Uterus (tissue), 4 donors: Measurements from ENCODE around the gene LYST. TPM values are rescaled to one million over a fixed set of nuclear protein-coding genes. Genes with fewer than 3 reads are reported as not detected.

Experiments
- DNase-seq, 2 donors: peaks; one replicate each; pipeline ENCODE4 v3.0.0-alpha.2; 2019 to 2020
- H3K27ac ChIP-seq, 2 donors: fragments of 200-600 bp; sonication (generic); 1 replicate in 1 of 2; 2 replicates in 1 of 2; pipeline ENCODE4 v1.5.1; 2016 to 2018
- H3K27me3 ChIP-seq, 2 donors: fragments of 200-600 bp; sonication (generic); one replicate each; pipeline ENCODE4 v1.5.1; 2018 to 2019; ENCODE audit warnings: control low read depth in 1 of 2
- H3K36me3 ChIP-seq, 2 donors: fragments of 200-600 bp; sonication (generic); one replicate each; pipeline ENCODE4 v1.5.1; 2019; ENCODE audit warnings: control low read depth in 1 of 2
- H3K4me1 ChIP-seq, 2 donors: fragments of 200-600 bp; sonication (generic); one replicate each; pipeline ENCODE4 v1.5.1; 2018 to 2019; ENCODE audit warnings: control low read depth in 1 of 2
- H3K4me3 ChIP-seq, 2 donors: fragments of 200-600 bp; sonication (generic); 1 replicate in 1 of 2; 2 replicates in 1 of 2; pipeline ENCODE4 v1.5.1; 2018 to 2019; ENCODE audit warnings: mild to moderate bottlenecking in 1 of 2
- H3K9me3 ChIP-seq, 2 donors: fragments of 200-600 bp; sonication (generic); one replicate each; pipeline ENCODE4 v1.5.1; 2019; ENCODE audit warnings: control low read depth in 1 of 2
- POLR2A ChIP-seq, 2 donors: fragments of 450-650 bp; IDR thresholded peaks; one replicate each; pipeline ENCODE4 v1.6.1; 2016; ENCODE audit warnings: antibody characterized with exemption in 2 of 2, mild to moderate bottlenecking in 1 of 2, moderate library complexity in 1 of 2
- intact Hi-C: fragments of 100-400 bp; cut with DNase I; formaldehyde crosslinking; loops from one replicate; pipeline ENCODE4 v1.15.1; 2023; ENCODE audit warnings: low total_unique reads
- total RNA-seq, 4 donors: library from RNA; depleted of rRNA in 3 of 4; stranded (reverse); fragments of >200 nt in 3 of 4; gene quantifications; one replicate each; pipeline versions ENCODE4 v1.1.0 to v1.2.4, GENCODE V29; 2014 to 2023
- TF ChIP-seq, protein P1 (sequence below), 4 experiments: fragments of 200-600 bp in 2 of 4; fragments of 450-650 bp in 2 of 4; sonication (generic) in 2 of 4; IDR thresholded peaks; one replicate each; pipeline ENCODE4 v1.5.1; 2016 to 2019; ENCODE audit warnings: antibody characterized with exemption in 4 of 4, mild to moderate bottlenecking in 2 of 4, moderate library complexity in 1 of 4
- donor health status: DM: yes; HTN: yes; CAD: no.

Gene LYST
- total RNA-seq, 4 donors from 2014 or later = 25.6 to 68.2 (median 32.9) TPM

DNA sequence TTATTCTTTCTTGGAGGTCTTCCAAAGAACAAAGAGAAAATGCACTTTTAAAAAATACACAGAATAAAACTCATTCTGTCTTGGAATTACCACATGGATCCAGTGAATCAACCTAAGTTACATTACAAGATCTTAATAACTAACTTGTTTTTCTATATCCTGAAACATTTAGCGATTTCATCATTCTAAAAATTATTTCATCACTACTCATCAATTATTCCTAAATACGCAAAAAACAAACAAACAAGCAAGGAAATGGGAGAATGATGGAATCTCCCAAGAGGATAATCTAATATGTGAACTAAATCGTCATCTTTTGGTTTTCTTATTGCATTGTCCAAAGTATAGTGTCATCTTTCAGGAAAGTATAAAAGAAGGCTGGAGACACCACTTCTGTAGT is 178.6 kb downstream of the LYST start:
- no peak overlapping the region for H3K4me3 ChIP-seq
- DNase-seq = no peak
- H3K36me3 ChIP-seq = no peaks in the 10 kb centered on the region
- TF ChIP-seq POLR2A (IDR thresholded peaks at IDR 0.05) = no peak
- TF ChIP-seq, protein P1, sequence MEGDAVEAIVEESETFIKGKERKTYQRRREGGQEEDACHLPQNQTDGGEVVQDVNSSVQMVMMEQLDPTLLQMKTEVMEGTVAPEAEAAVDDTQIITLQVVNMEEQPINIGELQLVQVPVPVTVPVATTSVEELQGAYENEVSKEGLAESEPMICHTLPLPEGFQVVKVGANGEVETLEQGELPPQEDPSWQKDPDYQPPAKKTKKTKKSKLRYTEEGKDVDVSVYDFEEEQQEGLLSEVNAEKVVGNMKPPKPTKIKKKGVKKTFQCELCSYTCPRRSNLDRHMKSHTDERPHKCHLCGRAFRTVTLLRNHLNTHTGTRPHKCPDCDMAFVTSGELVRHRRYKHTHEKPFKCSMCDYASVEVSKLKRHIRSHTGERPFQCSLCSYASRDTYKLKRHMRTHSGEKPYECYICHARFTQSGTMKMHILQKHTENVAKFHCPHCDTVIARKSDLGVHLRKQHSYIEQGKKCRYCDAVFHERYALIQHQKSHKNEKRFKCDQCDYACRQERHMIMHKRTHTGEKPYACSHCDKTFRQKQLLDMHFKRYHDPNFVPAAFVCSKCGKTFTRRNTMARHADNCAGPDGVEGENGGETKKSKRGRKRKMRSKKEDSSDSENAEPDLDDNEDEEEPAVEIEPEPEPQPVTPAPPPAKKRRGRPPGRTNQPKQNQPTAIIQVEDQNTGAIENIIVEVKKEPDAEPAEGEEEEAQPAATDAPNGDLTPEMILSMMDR (IDR thresholded peaks at IDR 0.05) = no peak
- intact Hi-C loops = no loop called here
- H3K27ac ChIP-seq = no peak overlapping the region
- no peaks in the 10 kb centered on the region for H3K9me3 ChIP-seq
- H3K4me1 ChIP-seq = no peaks in the 10 kb centered on the region
- no peaks in the 10 kb centered on the region for H3K27me3 ChIP-seq

DNA sequence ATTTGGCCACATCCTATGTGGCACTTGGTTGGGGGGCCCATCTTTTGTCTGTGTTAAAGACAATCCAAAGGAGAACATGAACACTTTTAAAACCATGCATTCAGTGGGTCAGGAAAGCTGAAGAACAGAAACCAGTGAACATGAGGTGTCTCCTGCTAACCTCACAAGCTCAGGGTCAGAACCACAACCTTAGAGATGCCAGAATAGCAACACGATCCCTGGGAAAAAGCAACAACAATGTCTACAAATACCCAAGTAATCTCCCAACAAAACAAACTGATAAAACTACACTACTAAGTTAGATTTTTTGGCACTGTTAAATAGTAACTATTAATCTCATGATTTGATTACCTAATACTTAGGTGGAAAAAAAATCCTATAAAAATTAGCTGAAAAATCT is 183.1 kb downstream of the LYST start:
- Histone ChIP-seq H3K27me3 (no peaks in the 10 kb centered on the region), H3K4me3 (no peak overlapping the region), H3K4me1 (no peaks in the 10 kb centered on the region), H3K9me3 (no peaks in the 10 kb centered on the region), H3K36me3 (no peaks in the 10 kb centered on the region), H3K27ac (no peak overlapping the region)
- no peak for TF ChIP-seq POLR2A (IDR thresholded peaks at IDR 0.05)
- TF ChIP-seq, protein P1 (IDR thresholded peaks at IDR 0.05) = no peak
- intact Hi-C loops = no loop called here
- no peak for DNase-seq

DNA sequence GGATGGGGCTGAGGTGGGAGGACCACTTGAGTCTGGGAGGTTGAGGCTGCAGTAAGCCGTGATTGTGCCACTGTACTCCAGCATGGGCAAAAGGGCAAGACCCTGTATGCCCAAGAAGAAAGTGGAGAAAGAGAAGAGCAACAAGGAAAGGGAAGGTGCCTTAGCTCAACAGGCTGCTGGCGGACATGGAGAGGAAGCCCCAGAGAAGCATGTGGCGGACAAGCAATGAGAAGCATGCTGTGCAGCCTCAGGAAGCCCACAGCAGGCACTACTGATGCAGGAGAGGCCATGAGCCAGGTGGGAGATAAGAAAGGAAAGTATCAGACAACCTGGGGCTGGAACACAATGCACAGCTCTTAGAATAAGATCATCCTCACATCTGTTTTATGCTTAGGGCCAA is 184.5 kb downstream of the LYST start:
- Histone ChIP-seq H3K4me3 (no peak overlapping the region), H3K9me3 (no peaks in the 10 kb centered on the region), H3K4me1 (no peaks in the 10 kb centered on the region), H3K27me3 (no peaks in the 10 kb centered on the region), H3K36me3 (no peaks in the 10 kb centered on the region), H3K27ac (no peak overlapping the region)
- intact Hi-C loops = no loop called here
- no peak for DNase-seq
- TF ChIP-seq POLR2A (IDR thresholded peaks at IDR 0.05) = no peak
- TF ChIP-seq, protein P1 (IDR thresholded peaks at IDR 0.05) = no peak

DNA sequence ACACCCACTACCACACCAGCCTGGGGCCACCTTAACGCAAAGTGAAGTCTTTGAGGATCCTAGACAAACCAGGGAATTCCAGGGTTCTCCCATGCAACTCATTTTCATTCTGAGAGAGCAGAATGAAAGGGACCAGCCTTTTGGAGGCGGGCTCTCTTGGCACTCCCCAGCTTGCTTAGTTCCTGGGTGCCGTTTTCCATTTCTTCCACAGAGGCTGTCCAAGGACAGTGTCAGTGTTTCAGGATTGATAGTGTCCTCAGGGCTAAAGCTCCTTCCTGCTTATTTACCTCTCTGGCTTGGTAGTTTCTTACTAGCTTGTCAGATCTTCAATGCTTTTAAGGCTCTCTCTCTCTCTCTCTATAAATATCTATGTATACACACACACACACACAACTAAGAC is 187.1 kb downstream of the LYST start:
- TF ChIP-seq POLR2A (IDR thresholded peaks at IDR 0.05) = no peak
- TF ChIP-seq, protein P1 (IDR thresholded peaks at IDR 0.05) = no peak
- Histone ChIP-seq H3K4me1 (no peaks in the 10 kb centered on the region), H3K4me3 (no peak overlapping the region), H3K27ac (no peak overlapping the region), H3K27me3 (no peaks in the 10 kb centered on the region), H3K36me3 (no peaks in the 10 kb centered on the region), H3K9me3 (no peaks in the 10 kb centered on the region)
- intact Hi-C loops = no loop called here
- no peak for DNase-seq

DNA sequence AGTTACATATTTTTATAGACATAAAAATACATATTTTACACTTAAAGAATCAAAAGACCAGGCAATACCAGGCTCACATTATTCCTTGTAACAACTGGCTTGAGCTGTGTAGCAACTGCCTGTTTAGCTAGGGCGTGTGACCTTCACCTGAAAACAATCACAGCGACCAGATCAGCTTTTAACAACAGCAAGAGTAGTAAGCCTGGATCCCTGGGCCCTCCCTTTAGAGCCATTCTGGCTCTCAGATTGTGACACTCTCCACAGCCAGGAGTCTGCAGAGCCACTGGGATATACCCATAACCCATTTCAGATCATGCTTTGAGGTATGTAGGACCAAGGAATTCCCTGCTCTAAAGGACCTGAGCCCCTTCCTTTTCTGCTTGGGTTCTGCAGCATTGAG is 187.7 kb downstream of the LYST start:
- Histone ChIP-seq H3K9me3 (no peaks in the 10 kb centered on the region), H3K4me1 (no peaks in the 10 kb centered on the region), H3K27ac (no peak overlapping the region), H3K27me3 (no peaks in the 10 kb centered on the region), H3K36me3 (no peaks in the 10 kb centered on the region), H3K4me3 (no peak overlapping the region)
- DNase-seq = no peak
- intact Hi-C loops = no loop called here
- TF ChIP-seq POLR2A (IDR thresholded peaks at IDR 0.05) = no peak
- TF ChIP-seq, protein P1 (IDR thresholded peaks at IDR 0.05) = no peak
